GM23338 (cell line): ENCODE results near the gene LPIN1. TPM values are rescaled to one million over a fixed set of nuclear protein-coding genes. Genes with fewer than 3 reads are reported as not detected.

Experiments used
- CREB1 ChIP-seq: fragments of 250-450 bp; sonication (Bioruptor Pico); IDR thresholded peaks from 2 replicates; pipeline ENCODE4 v1.5.0; 2020; ENCODE audit warnings: low read depth, mild to moderate bottlenecking, moderate library complexity
- EZH2 ChIP-seq: fragments of 200-600 bp; sonication (generic); IDR thresholded peaks from one replicate; pipeline ENCODE4 v1.8.0; 2017; ENCODE audit warnings: antibody characterized with exemption, mild to moderate bottlenecking, low read depth; ENCODE audit not compliant: unreplicated experiment
- EZH2phosphoT487 ChIP-seq: fragments of 200-600 bp; sonication (generic); IDR thresholded peaks from one replicate; pipeline ENCODE4 v1.8.1; 2018; ENCODE audit warnings: antibody characterized with exemption; ENCODE audit not compliant: unreplicated experiment
- NANOG ChIP-seq: IDR thresholded peaks from 2 replicates; pipeline ENCODE4 v1.6.1; 2016; ENCODE audit warnings: antibody characterized with exemption, borderline replicate concordance
- POLR2AphosphoS5 ChIP-seq: IDR thresholded peaks from 2 replicates; pipeline ENCODE4 v1.6.1; 2016; ENCODE audit warnings: antibody characterized with exemption, low read depth
- STAT1 ChIP-seq: IDR thresholded peaks from one replicate; pipeline ENCODE4 v1.6.1; 2016; ENCODE audit warnings: antibody characterized with exemption; ENCODE audit not compliant: unreplicated experiment
- ZNF331 ChIP-seq: fragments of 250-450 bp; sonication (Bioruptor Pico); IDR thresholded peaks from 2 replicates; pipeline ENCODE4 v1.5.0; 2020; ENCODE audit warnings: low read depth, mild to moderate bottlenecking, moderate library complexity
- ZNF462 ChIP-seq: fragments of 250-450 bp; sonication (Bioruptor Pico); IDR thresholded peaks from 2 replicates; pipeline ENCODE4 v1.5.0; 2020; ENCODE audit warnings: mild to moderate bottlenecking, moderate library complexity
- polyA plus RNA-seq: library from polyadenylated mRNA; unstranded; fragments of >200 nt; fragmentation: Nextera tagmentation; extraction: Ambion mirVana; gene quantifications from 2 replicates; pipeline ENCODE4 v1.2.1, GENCODE V29; 2016
- total RNA-seq: library from RNA; depleted of rRNA; stranded (reverse); fragments of >200 nt; shearing (Covaris generic); gene quantifications from 2 replicates; pipeline ENCODE4 v1.2.3, GENCODE V29; 2014
- TF ChIP-seq, protein P1 (sequence below): IDR thresholded peaks from 2 replicates; pipeline ENCODE4 v1.6.1; 2016; ENCODE audit warnings: antibody characterized with exemption

Gene LPIN1
- total and polyA plus RNA-seq, 2 experiments from 2014 or later = 4.4 to 9.5 TPM

- TF ChIP-seq ZNF462 (CRISPR knock-in tag) (no peak), EZH2phosphoT487 (no peak), NANOG (no peak), STAT1 (no peak), CREB1 (CRISPR knock-in tag) (no peak), EZH2 (no peak), ZNF331 (no peak), POLR2AphosphoS5 (no peak)
- TF ChIP-seq, protein P1, sequence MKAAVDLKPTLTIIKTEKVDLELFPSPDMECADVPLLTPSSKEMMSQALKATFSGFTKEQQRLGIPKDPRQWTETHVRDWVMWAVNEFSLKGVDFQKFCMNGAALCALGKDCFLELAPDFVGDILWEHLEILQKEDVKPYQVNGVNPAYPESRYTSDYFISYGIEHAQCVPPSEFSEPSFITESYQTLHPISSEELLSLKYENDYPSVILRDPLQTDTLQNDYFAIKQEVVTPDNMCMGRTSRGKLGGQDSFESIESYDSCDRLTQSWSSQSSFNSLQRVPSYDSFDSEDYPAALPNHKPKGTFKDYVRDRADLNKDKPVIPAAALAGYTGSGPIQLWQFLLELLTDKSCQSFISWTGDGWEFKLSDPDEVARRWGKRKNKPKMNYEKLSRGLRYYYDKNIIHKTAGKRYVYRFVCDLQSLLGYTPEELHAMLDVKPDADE = no peak
These were observed 49.7 kb upstream of the LPIN1 start (continued) for GRCh38 chr2:11696736-11697102.
